NCI-H128 (cell line): ENCODE results near the gene PPFIBP2.

Experiments used
- DNase-seq: peaks from one replicate; lab custom pipeline; 2025; ENCODE audit not compliant: unreplicated experiment; lab: John Stamatoyannopoulos, UW

Gene PPFIBP2

GRCh38 chr11:7595016-7595866, 81.4 kb downstream of the PPFIBP2 start:
- no peak for DNase-seq

- DNase-seq, result no peak
Measured at GRCh38 chr11:7595951-7596350, 82.2 kb downstream of the PPFIBP2 start.

- DNase-seq, result no peak
Measured at GRCh38 chr11:7596975-7597391, 83.2 kb downstream of the PPFIBP2 start.

- DNase-seq, result peak; percentile 23
Measured at GRCh38 chr11:7597620-7598019, 83.8 kb downstream of the PPFIBP2 start.

GRCh38 chr11:7599209-7599608, 85.4 kb downstream of the PPFIBP2 start:
- DNase-seq, result no peak

GRCh38 chr11:7600205-7600775, 86.5 kb downstream of the PPFIBP2 start:
- DNase-seq, result no peak

- DNase-seq, result no peak
Measured at GRCh38 chr11:7603031-7603781, 89.4 kb downstream of the PPFIBP2 start.

- no peak for DNase-seq
Measured at GRCh38 chr11:7604331-7604955, 90.6 kb downstream of the PPFIBP2 start.

GRCh38 chr11:7605186-7605943, 91.6 kb downstream of the PPFIBP2 start:
- no peak for DNase-seq

GRCh38 chr11:7606496-7606895, 92.7 kb downstream of the PPFIBP2 start:
- DNase-seq, result no peak

GRCh38 chr11:7609015-7609414, 95.2 kb downstream of the PPFIBP2 start:
- no peak for DNase-seq

- no peak for DNase-seq
Measured at GRCh38 chr11:7609521-7609920, 95.7 kb downstream of the PPFIBP2 start.

- no peak for DNase-seq
Measured at GRCh38 chr11:7610393-7610792, 96.6 kb downstream of the PPFIBP2 start.

GRCh38 chr11:7611411-7611810, 97.6 kb downstream of the PPFIBP2 start:
- no peak for DNase-seq

- DNase-seq, result no peak
Measured at GRCh38 chr11:7612056-7612660, 98.4 kb downstream of the PPFIBP2 start.

GRCh38 chr11:7612661-7613393, 99.0 kb downstream of the PPFIBP2 start:
- DNase-seq, result no peak

GRCh38 chr11:7613394-7613720, 99.6 kb downstream of the PPFIBP2 start:
- DNase-seq, result no peak

- DNase-seq, result no peak
Measured at GRCh38 chr11:7614656-7615055, 100.9 kb downstream of the PPFIBP2 start.

GRCh38 chr11:7617032-7617431, 103.2 kb downstream of the PPFIBP2 start:
- DNase-seq, result no peak

GRCh38 chr11:7619322-7619721, 105.5 kb downstream of the PPFIBP2 start:
- no peak for DNase-seq
